NCI-H82 treated with DMSO at 0.1 percent for 48 hours (cell line): ENCODE results near the gene PRAMEF26.
"Not testable (repeated sequence)": the region's sequence is repeated elsewhere in the genome, so short reads cannot be mapped to it uniquely, and the experiment has no call there.

Source experiments
- DNase-seq: peaks from one replicate; lab custom pipeline; 2025; ENCODE audit not compliant: unreplicated experiment; lab: John Stamatoyannopoulos, UW

PRAMEF26 gene

DNA sequence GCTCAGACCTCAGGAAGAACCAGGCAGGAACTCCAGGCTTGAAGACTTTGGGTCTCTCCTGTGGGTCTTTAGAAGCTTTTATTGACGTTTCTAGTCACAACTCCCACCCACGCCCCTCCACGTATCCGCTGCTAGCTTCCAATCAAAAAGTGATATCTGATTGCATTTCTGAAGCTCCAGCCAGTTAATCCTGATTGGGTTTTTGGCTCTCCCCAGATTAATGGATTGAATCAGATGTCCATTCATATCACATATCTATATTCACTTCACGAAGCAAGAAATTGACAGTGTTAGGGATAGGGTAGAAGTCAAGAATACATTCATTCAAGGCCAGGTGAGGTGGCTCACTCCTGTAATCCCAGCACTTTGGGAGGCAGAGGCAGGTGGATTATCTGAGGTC lies at the start of gene PRAMEF26:
Gene PRAMEF26, minus strand, starts transcription at position 101 of the 400 bp plus-strand sequence. CDS start 2,914 bp downstream, outside the sequence.
- DNase-seq, result not testable (repeated sequence)

DNA sequence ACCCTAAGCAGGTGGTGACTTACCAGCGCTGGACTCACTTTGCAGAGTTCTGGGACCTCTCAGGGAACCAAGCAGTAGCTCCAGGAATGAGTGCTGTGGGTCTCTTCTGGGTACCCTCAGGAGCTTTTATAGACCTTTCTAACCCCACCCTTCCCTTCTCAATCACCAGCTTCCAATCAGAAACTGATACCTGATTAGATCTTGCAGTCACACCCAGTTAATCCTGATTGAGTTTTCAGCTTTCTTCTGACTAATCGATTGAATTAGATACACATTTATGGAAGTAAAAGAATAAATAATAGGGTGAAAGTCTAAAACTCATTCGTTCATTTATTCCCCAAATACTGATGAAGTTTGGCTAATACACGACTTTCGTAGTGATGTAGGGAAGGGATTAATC lies 45.5 kb upstream of the PRAMEF26 start, which contains the start of gene PRAMEF13:
Gene PRAMEF13, minus strand, starts transcription at position 101 of the 400 bp plus-strand sequence. CDS start 1,820 bp downstream, outside the sequence.
- not testable (repeated sequence) for DNase-seq

DNA sequence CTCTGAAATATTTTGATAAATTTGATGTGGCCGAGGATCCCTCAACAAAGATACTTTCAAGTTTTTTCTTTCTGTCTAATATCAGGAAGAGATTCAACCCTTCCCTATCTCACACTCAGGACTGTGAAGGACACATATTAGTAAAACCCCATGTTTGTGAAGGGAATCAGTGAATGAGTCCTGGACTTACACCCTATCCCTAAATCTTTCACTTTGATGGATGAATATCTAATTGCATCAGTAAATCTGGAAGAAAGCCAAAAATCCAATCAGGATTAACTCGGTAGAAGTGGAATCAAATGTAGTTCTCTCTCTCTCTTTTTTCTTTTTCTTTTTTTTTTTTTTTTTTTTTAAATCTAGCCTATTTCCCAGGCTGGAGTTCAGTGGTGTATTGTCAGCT lies 15.7 kb upstream of the PRAMEF26 start, which contains the start of gene PRAMEF9:
Gene PRAMEF9, plus strand, starts transcription at position 301 of the 400 bp plus-strand sequence. CDS start 3,433 bp downstream, outside the sequence.
- not testable (repeated sequence) for DNase-seq

DNA sequence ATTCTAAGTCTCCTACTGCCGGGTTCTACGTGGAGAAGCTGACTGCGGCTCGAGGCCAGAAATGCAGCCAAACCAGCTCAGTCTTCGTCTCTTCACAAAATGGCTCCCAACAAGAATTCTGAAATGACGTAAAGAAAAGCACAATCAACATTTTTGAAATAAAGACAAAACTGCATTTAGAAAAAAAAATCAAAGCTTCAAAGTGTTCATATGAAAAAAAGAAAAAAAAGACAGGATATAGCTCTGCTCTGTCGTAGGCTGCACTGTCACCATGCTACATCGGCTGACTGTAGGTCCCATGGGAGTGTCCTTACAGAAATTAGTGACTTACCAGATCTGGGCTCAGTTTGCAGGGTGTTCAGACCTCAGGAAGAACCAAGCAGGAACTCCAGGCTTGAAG lies 9.7 kb upstream of the PRAMEF26 start, which contains the start of gene HNRNPCL4:
Gene HNRNPCL4, minus strand, starts transcription at position 101 of the 400 bp plus-strand sequence. CDS start 164 bp downstream, outside the sequence.
- DNase-seq, result not testable (repeated sequence)

DNA sequence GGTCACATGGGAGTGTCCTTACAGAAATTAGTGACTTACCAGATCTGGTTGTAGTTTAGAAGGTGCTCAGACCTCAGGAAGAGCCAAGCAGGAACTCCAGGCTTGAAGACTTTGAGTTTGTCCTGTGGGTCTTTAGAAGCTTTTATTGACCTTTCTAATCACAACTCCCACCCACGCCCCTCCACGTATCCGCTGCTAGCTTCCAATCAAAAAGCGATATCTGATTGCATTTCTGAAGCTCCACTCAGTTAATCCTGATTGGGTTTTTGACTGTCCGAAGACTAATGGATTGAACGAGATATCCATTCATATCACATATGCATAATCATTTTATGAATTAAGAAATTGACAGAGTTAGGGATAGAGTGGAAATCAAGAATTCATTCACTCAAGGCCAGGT lies 39.1 kb downstream of the PRAMEF26 start, which contains the start of gene HNRNPCL2:
Gene HNRNPCL2, minus strand, starts transcription at position 101 of the 400 bp plus-strand sequence. CDS start 454 bp downstream, outside the sequence.
- DNase-seq, result not testable (repeated sequence)
